ENCODE data around the gene SLC12A3. TPM values are rescaled to one million over a fixed set of nuclear protein-coding genes. Genes with fewer than 3 reads are reported as not detected.
"Not testable (repeated sequence)": the region's sequence is repeated elsewhere in the genome, so short reads cannot be mapped to it uniquely, and the experiment has no call there.

Gene SLC12A3
- total RNA-seq, 2 donors from 2014 or later, result not detected

- H3K9me3 ChIP-seq (ENCODE audit: control insufficient read depth, low read length, poor library complexity, severe bottlenecking), result no peaks in the 10 kb centered on the region
- DNase-seq (peak; percentile 98 to 99 (median 98)), ATAC-seq (peak; percentile 96)
- Mint-ChIP-seq H3K27me3 (no peaks in the 10 kb centered on the region), H3K4me3 (peak within 1 kb of the TSS; percentile 96), H3K27ac (peak within 1 kb of the TSS; percentile 99), H3K4me1 (peaks cover 28% of the 10 kb centered on the region), H3K36me3 (ENCODE audit: low read depth) (peaks cover 8% of the 10 kb centered on the region)
These were observed 67.1 kb downstream of the SLC12A3 start, which contains the start of gene HERPUD1 for GRCh38 chr16:56931892-56932720. HERPUD1 (plus strand) TSS chr16:56932142; CDS start chr16:56932245, 103 bp downstream.

- ATAC-seq (no peak), DNase-seq (peak in 2 of 3 donors; percentile 22)
- Mint-ChIP-seq H3K27ac (peak overlapping the region; percentile 99), H3K27me3 (no peaks in the 10 kb centered on the region), H3K36me3 (ENCODE audit: low read depth) (peaks cover 8% of the 10 kb centered on the region), H3K4me3 (peak overlapping the region; percentile 96), H3K4me1 (peaks cover 33% of the 10 kb centered on the region)
- H3K9me3 ChIP-seq (ENCODE audit: control insufficient read depth, low read length, poor library complexity, severe bottlenecking), result no peaks in the 10 kb centered on the region
These were observed 68.0 kb downstream of the SLC12A3 start for GRCh38 chr16:56932721-56933619.

GRCh38 chr16:56933828-56934598 is 69.0 kb downstream of the SLC12A3 start:
- Mint-ChIP-seq H3K27me3 (no peaks in the 10 kb centered on the region), H3K4me1 (peaks cover 43% of the 10 kb centered on the region), H3K4me3 (peak overlapping the region; percentile 96), H3K27ac (peak overlapping the region; percentile 99), H3K36me3 (ENCODE audit: low read depth) (peaks cover 11% of the 10 kb centered on the region)
- no peaks in the 10 kb centered on the region for H3K9me3 ChIP-seq (ENCODE audit: control insufficient read depth, low read length, poor library complexity, severe bottlenecking)
- DNase-seq (no peak), ATAC-seq (no peak)

- peaks cover 48% of the 10 kb centered on the region for H3K4me1 Mint-ChIP-seq
- not testable (repeated sequence) for DNase-seq; H3K27me3 Mint-ChIP-seq; H3K9me3 ChIP-seq (ENCODE audit: control insufficient read depth, low read length, poor library complexity, severe bottlenecking); ATAC-seq
- peak overlapping the region; percentile 99 for H3K27ac Mint-ChIP-seq
- H3K4me3 Mint-ChIP-seq, result peak overlapping the region; percentile 96
- H3K36me3 Mint-ChIP-seq (ENCODE audit: low read depth), result peaks cover 11% of the 10 kb centered on the region
These were observed 69.7 kb downstream of the SLC12A3 start for GRCh38 chr16:56934599-56935145.

- H3K9me3 ChIP-seq (ENCODE audit: control insufficient read depth, low read length, poor library complexity, severe bottlenecking), result no peaks in the 10 kb centered on the region
- Mint-ChIP-seq H3K4me1 (peaks cover 51% of the 10 kb centered on the region), H3K27me3 (no peaks in the 10 kb centered on the region), H3K4me3 (peak overlapping the region; percentile 96), H3K27ac (peak overlapping the region; percentile 99), H3K36me3 (ENCODE audit: low read depth) (peaks cover 11% of the 10 kb centered on the region)
- DNase-seq (no peak), ATAC-seq (no peak)
These were observed 70.2 kb downstream of the SLC12A3 start for GRCh38 chr16:56935201-56935600.

GRCh38 chr16:56936491-56936890 is 71.5 kb downstream of the SLC12A3 start:
- H3K4me1 Mint-ChIP-seq, result peaks cover 52% of the 10 kb centered on the region
- H3K9me3 ChIP-seq (ENCODE audit: control insufficient read depth, low read length, poor library complexity, severe bottlenecking), result no peaks in the 10 kb centered on the region
- H3K27me3 Mint-ChIP-seq, result no peaks in the 10 kb centered on the region
- H3K4me3 Mint-ChIP-seq, result no peak overlapping the region
- DNase-seq, result no peak
- no peak for ATAC-seq
- H3K36me3 Mint-ChIP-seq (ENCODE audit: low read depth), result peaks cover 11% of the 10 kb centered on the region
- peak overlapping the region; percentile 99 for H3K27ac Mint-ChIP-seq

GRCh38 chr16:56936950-56937349 is 71.9 kb downstream of the SLC12A3 start:
- peaks cover 52% of the 10 kb centered on the region for H3K4me1 Mint-ChIP-seq
- no peak for DNase-seq
- ATAC-seq, result no peak
- H3K9me3 ChIP-seq (ENCODE audit: control insufficient read depth, low read length, poor library complexity, severe bottlenecking), result no peaks in the 10 kb centered on the region
- peak overlapping the region; percentile 99 for H3K27ac Mint-ChIP-seq
- H3K27me3 Mint-ChIP-seq, result no peaks in the 10 kb centered on the region
- H3K4me3 Mint-ChIP-seq, result no peak overlapping the region
- peaks cover 11% of the 10 kb centered on the region for H3K36me3 Mint-ChIP-seq (ENCODE audit: low read depth)

GRCh38 chr16:56938664-56939513 is 73.9 kb downstream of the SLC12A3 start:
- peak overlapping the region; percentile 93 for H3K27ac Mint-ChIP-seq
- no peaks in the 10 kb centered on the region for H3K27me3 Mint-ChIP-seq
- peak overlapping the region; percentile 83 for H3K4me3 Mint-ChIP-seq
- ATAC-seq (peak; percentile 81), DNase-seq (no peak)
- H3K4me1 Mint-ChIP-seq, result peaks cover 50% of the 10 kb centered on the region
- H3K9me3 ChIP-seq (ENCODE audit: control insufficient read depth, low read length, poor library complexity, severe bottlenecking), result no peaks in the 10 kb centered on the region
- peaks cover 9% of the 10 kb centered on the region for H3K36me3 Mint-ChIP-seq (ENCODE audit: low read depth)

GRCh38 chr16:56939801-56940200 is 74.8 kb downstream of the SLC12A3 start:
- ATAC-seq, result no peak
- peaks cover 45% of the 10 kb centered on the region for H3K4me1 Mint-ChIP-seq
- peak overlapping the region; percentile 93 for H3K27ac Mint-ChIP-seq

GRCh38 chr16:56941092-56941491 is 76.1 kb downstream of the SLC12A3 start:
- no peaks in the 10 kb centered on the region for H3K27me3 Mint-ChIP-seq
- peaks cover 37% of the 10 kb centered on the region for H3K4me1 Mint-ChIP-seq
- H3K36me3 Mint-ChIP-seq (ENCODE audit: low read depth), result peaks cover 3% of the 10 kb centered on the region
- DNase-seq, result no peak
- H3K4me3 Mint-ChIP-seq, result no peak overlapping the region
- no peaks in the 10 kb centered on the region for H3K9me3 ChIP-seq (ENCODE audit: control insufficient read depth, low read length, poor library complexity, severe bottlenecking)
- no peak overlapping the region for H3K27ac Mint-ChIP-seq
- no peak for ATAC-seq

More at GRCh38 chr16:56939801-56940200, 74.8 kb downstream of the SLC12A3 start:
- no peaks in the 10 kb centered on the region for H3K27me3 Mint-ChIP-seq
- DNase-seq, result no peak
- H3K4me3 Mint-ChIP-seq, result no peak overlapping the region
- H3K36me3 Mint-ChIP-seq (ENCODE audit: low read depth), result peaks cover 9% of the 10 kb centered on the region
- no peaks in the 10 kb centered on the region for H3K9me3 ChIP-seq (ENCODE audit: control insufficient read depth, low read length, poor library complexity, severe bottlenecking)

GRCh38 chr16:56941856-56942331 is 76.9 kb downstream of the SLC12A3 start:
- H3K4me1 Mint-ChIP-seq, result peaks cover 34% of the 10 kb centered on the region
- no peaks in the 10 kb centered on the region for H3K9me3 ChIP-seq (ENCODE audit: control insufficient read depth, low read length, poor library complexity, severe bottlenecking)
- H3K4me3 Mint-ChIP-seq, result no peak overlapping the region
- DNase-seq (no peak), ATAC-seq (no peak)
- no peak overlapping the region for H3K27ac Mint-ChIP-seq
- no peaks in the 10 kb centered on the region for H3K27me3 Mint-ChIP-seq
- H3K36me3 Mint-ChIP-seq (ENCODE audit: low read depth), result peaks cover 5% of the 10 kb centered on the region

Measured in T-helper 17 cell (primary cell).